Cardiac septum (tissue), 1 donor: ENCODE measurements around the gene ADK. TPM values are rescaled to one million over a fixed set of nuclear protein-coding genes. Genes with fewer than 3 reads are reported as not detected.
"Not testable (repeated sequence)": the region's sequence is repeated elsewhere in the genome, so short reads cannot be mapped to it uniquely, and the experiment has no call there.

ENCODE experiments used
- DNase-seq: peaks from one replicate; pipeline ENCODE4 v3.0.0-alpha.2; 2020; ENCODE audit warnings: low spot score
- intact Hi-C: fragments of 100-400 bp; cut with DNase I; formaldehyde crosslinking; loops from one replicate; pipeline ENCODE4 v1.14.0; 2022
- total RNA-seq: library from RNA; stranded (reverse); fragmentation: NEBNext Ultra II Directional; extraction: Animal tissue kit (Norgen Biotek cat#: 25700); gene quantifications from one replicate; pipeline ENCODE4 v1.2.1, GENCODE V29; 2021
- donor health status: DM: no; HTN: no; CAD: no.

The ADK gene
- total RNA-seq, 1 donor from 2014 or later, result 28.0 TPM

- DNase-seq, result no peak
Observed at GRCh38 chr10:74139981-74140380, 11.0 kb upstream of the ADK start.

GRCh38 chr10:74140553-74140952 is 10.5 kb upstream of the ADK start:
- DNase-seq, result no peak
- intact Hi-C loops, result no loop called here

More at GRCh38 chr10:74139981-74140380, 11.0 kb upstream of the ADK start:
- intact Hi-C loops, result no loop called here

GRCh38 chr10:74145133-74145532 is 5.9 kb upstream of the ADK start:
- intact Hi-C loops, result no loop called here
- no peak for DNase-seq

- DNase-seq, intact Hi-C loops: not testable (repeated sequence)
Observed at GRCh38 chr10:74146980-74147379, 4.0 kb upstream of the ADK start.

GRCh38 chr10:74150204-74150989 is 624 bp upstream of the ADK start, which contains the start of gene AP3M1:
AP3M1 (minus strand) TSS chr10:74150828; CDS start chr10:74138379, 12,449 bp downstream.
- DNase-seq, result peak; percentile 91
- intact Hi-C loops, result loop anchor here (2.0 kb wide), 1 partner anchor 26 kb away; no protein-coding TSS in a partner anchor

GRCh38 chr10:74151879-74152722 is 1.1 kb downstream of the ADK start:
- intact Hi-C loops, result loop anchor here (2.0 kb wide), 1 partner anchor 25 kb away; no protein-coding TSS in a partner anchor
- no peak for DNase-seq

- DNase-seq, result no peak
- intact Hi-C loops, result no loop called here
Observed at GRCh38 chr10:74153123-74153522, 2.1 kb downstream of the ADK start.

GRCh38 chr10:74153676-74154075 is 2.7 kb downstream of the ADK start:
- intact Hi-C loops, result no loop called here

GRCh38 chr10:74156919-74157289 is 5.9 kb downstream of the ADK start:
- no peak for DNase-seq
- intact Hi-C loops, result no loop called here

More at GRCh38 chr10:74153676-74154075, 2.7 kb downstream of the ADK start:
- DNase-seq, result no peak

GRCh38 chr10:74160013-74160412 is 9.0 kb downstream of the ADK start:
- no peak for DNase-seq
- intact Hi-C loops, result loop anchor here (10.0 kb wide), 1 partner anchor 75 kb away; no protein-coding TSS in a partner anchor

- DNase-seq, result no peak
- intact Hi-C loops, result loop anchor here (10.0 kb wide), 1 partner anchor 71 kb away; no protein-coding TSS in a partner anchor
Observed at GRCh38 chr10:74163319-74164068, 12.5 kb downstream of the ADK start.

- no peak for DNase-seq
- intact Hi-C loops, result loop anchor here (10.0 kb wide), 1 partner anchor 70 kb away; no protein-coding TSS in a partner anchor
Observed at GRCh38 chr10:74164716-74165529, 13.9 kb downstream of the ADK start.

- DNase-seq, result no peak
- intact Hi-C loops, result loop anchor here (10.0 kb wide), 1 partner anchor 69 kb away; no protein-coding TSS in a partner anchor
Observed at GRCh38 chr10:74165530-74165901, 14.5 kb downstream of the ADK start.

- intact Hi-C loops, result loop anchor here (10.0 kb wide), 1 partner anchor 67 kb away; no protein-coding TSS in a partner anchor
- no peak for DNase-seq
Observed at GRCh38 chr10:74167443-74167842, 16.4 kb downstream of the ADK start.

GRCh38 chr10:74171625-74172024 is 20.6 kb downstream of the ADK start:
- intact Hi-C loops, result no loop called here
- no peak for DNase-seq

- intact Hi-C loops, result no loop called here
- DNase-seq, result no peak
Observed at GRCh38 chr10:74174521-74174920, 23.5 kb downstream of the ADK start.

- intact Hi-C loops, result loop anchor here (2.0 kb wide), 1 partner anchor 25 kb away; the partner anchor contains the start of genes ADK and AP3M1
- no peak for DNase-seq
Observed at GRCh38 chr10:74175510-74176379, 24.7 kb downstream of the ADK start.
